HepG2 (cell line): Measurements from ENCODE around the gene SNX11. TPM values are rescaled to one million over a fixed set of nuclear protein-coding genes. Genes with fewer than 3 reads are reported as not detected.

Source experiments
- ATAC-seq: fragments of 200-7000 bp; cut with Tn5 transposase; 3 replicates; pipeline ENCODE4 v1.9.1; 2020; ENCODE audit warnings: mild to moderate bottlenecking, moderate library complexity
- BruUV-seq: library from RNA; stranded (reverse); fragments of 400-500 nt; replicated peaks from 2 replicates; lab custom pipeline; 2021; lab: Mats Ljungman, UMichigan
- CTCF ChIA-PET: fragments of 300-600 bp; formaldehyde crosslinking; extraction: SDS; loops from one replicate; lab custom pipeline; 2021; ENCODE audit warnings: low total read pairs, inconsistent platforms, low intra/inter-chr PET ratio; lab: Yijun Ruan, JAX
- POLR2A ChIA-PET: fragments of 350-600 bp; sonication (Branson Sonifier 250); formaldehyde crosslinking; loops from one replicate; lab custom pipeline; 2020; ENCODE audit warnings: antibody characterized with exemption, inconsistent platforms; lab: Yijun Ruan, JAX
- DNase-seq: peaks from one replicate; pipeline ENCODE4 v3.0.0-alpha.2; 2015; ENCODE audit warnings: low spot score
- FAIRE-seq: peaks from 3 replicates; lab custom pipeline; 2011; peaks lifted over from hg19 to GRCh38; lab: Jason Lieb, UNC
- H2AFZ ChIP-seq: one replicate; pipeline ENCODE4 v1.6.1; 2011; ENCODE audit warnings: low read length, inconsistent platforms
- H3K27ac ChIP-seq: fragments of 300-600 bp; 3 replicates; pipeline ENCODE4 v1.8.0; 2011; ENCODE audit warnings: mixed run types, mild to moderate bottlenecking, mixed read lengths, low read length, inconsistent platforms; ENCODE audit not compliant: insufficient read depth; ENCODE audit errors: extremely low read length
- H3K27me3 ChIP-seq, 2 experiments: fragments of 200-600 bp in 1 of 2; 2 replicates in 1 of 2; 3 replicates in 1 of 2; pipeline versions ENCODE4 v1.6.0 to v1.8.0; 2011; ENCODE audit warnings: low read length in 2 of 2, mild to moderate bottlenecking in 2 of 2, moderate library complexity in 2 of 2, inconsistent platforms in 1 of 2; ENCODE audit not compliant: insufficient read depth in 2 of 2, control insufficient read depth in 1 of 2
- H3K36me3 ChIP-seq, 2 experiments: fragments of 200-600 bp in 1 of 2; replicated peaks in 1 of 2; 2 replicates in 1 of 2; 3 replicates in 1 of 2; pipeline versions ENCODE4 v1.5.1 to v1.8.0; 2011; ENCODE audit warnings: low read length in 2 of 2, inconsistent platforms in 1 of 2; ENCODE audit not compliant: insufficient read depth in 2 of 2, control insufficient read depth in 1 of 2
- H3K4me1 ChIP-seq: 2 replicates; pipeline ENCODE4 v1.5.1; 2012; ENCODE audit warnings: low read length, inconsistent platforms; ENCODE audit not compliant: insufficient read depth
- H3K4me2 ChIP-seq: 2 replicates; pipeline ENCODE4 v1.6.0; 2011; ENCODE audit warnings: low read depth, low read length, inconsistent platforms
- H3K4me3 ChIP-seq, 3 experiments: fragments of 200-600 bp in 1 of 3; sonication (generic), shearing (Covaris generic) in 1 of 3; replicated peaks in 1 of 3; 2 replicates each; pipeline ENCODE4 v1.5.1; 2011 to 2016; ENCODE audit warnings: low read length in 3 of 3, inconsistent platforms in 2 of 3, low read depth in 2 of 3, mild to moderate bottlenecking in 2 of 3, control low read depth in 1 of 3, mixed read lengths in 1 of 3; ENCODE audit not compliant: insufficient read depth in 1 of 3
- H3K79me2 ChIP-seq: one replicate; pipeline ENCODE4 v1.6.1; 2011; ENCODE audit warnings: low read length, inconsistent platforms; ENCODE audit not compliant: insufficient read depth
- H3K9ac ChIP-seq: 2 replicates; pipeline ENCODE4 v1.6.0; 2011; ENCODE audit warnings: mild to moderate bottlenecking, low read depth, low read length, inconsistent platforms; ENCODE audit not compliant: insufficient read depth
- H3K9me3 ChIP-seq: 2 replicates; pipeline ENCODE4 v1.5.1; 2012; ENCODE audit warnings: mild to moderate bottlenecking, low read length
- H4K20me1 ChIP-seq: 2 replicates; pipeline ENCODE4 v1.6.0; 2011; ENCODE audit warnings: inconsistent platforms, mild to moderate bottlenecking, low read length, moderate library complexity; ENCODE audit not compliant: insufficient read depth
- FOXO4 ChIP-seq: sonication (generic); formaldehyde crosslinking; conservative IDR thresholded peaks from 2 replicates; pipeline ENCODE4 v1.8.1; 2023; ENCODE audit warnings: missing genetic modification reagents
- HBP1 ChIP-seq: IDR thresholded peaks from 2 replicates; pipeline ENCODE4 v1.6.1; 2016; ENCODE audit warnings: low read depth, control low read depth
- STAT5B ChIP-seq: sonication (generic); formaldehyde crosslinking; IDR thresholded peaks from 2 replicates; pipeline ENCODE4 v1.4.0; 2020; ENCODE audit warnings: missing genetic modification reagents
- TBX2 ChIP-seq: sonication (generic); formaldehyde crosslinking; IDR thresholded peaks from 2 replicates; pipeline ENCODE4 v1.5.0; 2020; ENCODE audit warnings: missing genetic modification reagents, mild to moderate bottlenecking, borderline replicate concordance
- TP53 ChIP-seq: sonication (generic); formaldehyde crosslinking; conservative IDR thresholded peaks from 2 replicates; pipeline ENCODE4 v1.4.0; 2020; ENCODE audit warnings: missing genetic modification reagents
- ZBTB14 ChIP-seq: sonication (generic); formaldehyde crosslinking; IDR thresholded peaks from 2 replicates; pipeline ENCODE4 v1.4.0; 2020; ENCODE audit warnings: missing genetic modification reagents
- ZNF318 ChIP-seq: sonication (generic); formaldehyde crosslinking; IDR thresholded peaks from 2 replicates; pipeline ENCODE4 v1.4.0; 2020; ENCODE audit warnings: mild to moderate bottlenecking, missing genetic modification reagents
- ZNF713 ChIP-seq: sonication (generic); formaldehyde crosslinking; IDR thresholded peaks from 2 replicates; pipeline ENCODE4 v1.4.0; 2020; ENCODE audit warnings: mild to moderate bottlenecking, missing genetic modification reagents
- ZSCAN25 ChIP-seq: sonication (generic); formaldehyde crosslinking; IDR thresholded peaks from 2 replicates; pipeline ENCODE4 v1.8.0; 2022; ENCODE audit warnings: mild to moderate bottlenecking, missing genetic modification reagents
- WGBS: methylation state at CpG from one replicate; pipeline ENCODE4 v1.1.6; 2017; ENCODE audit warnings: low lambda C conversion rate; 5-methylcytosine and 5-hydroxymethylcytosine counted together
- in situ Hi-C: cut with HindIII; loops from 2 replicates; pipeline ENCODE4 v1.10.0; 2017; ENCODE audit warnings: low pct_unique_long_range_greater_than_20kb; ENCODE audit not compliant: extremely low pct_ligation_motif_present
- intact Hi-C: fragments of 100-400 bp; cut with micrococcal nuclease; formaldehyde crosslinking; loops from one replicate; pipeline ENCODE4 v1.10.0; 2022; ENCODE audit not compliant: unreplicated experiment
- polyA plus RNA-seq, 8 experiments: library from polyadenylated mRNA; depleted of rRNA in 3 of 8; stranded (reverse) in 7 of 8; unstranded in 1 of 8; fragments of >200 nt; fragmentation: Illumina TruSeq in 4 of 8; extraction: Trizol in 4 of 8; gene quantifications; 2 replicates each; pipeline versions ENCODE4 v1.2.1 to v1.2.3, GENCODE V29; 2011 to 2016; ENCODE audit warnings: low read depth in 4 of 8, missing spikeins in 1 of 8, mixed read lengths in 1 of 8; ENCODE audit not compliant: insufficient read depth in 1 of 8
- total RNA-seq, 5 experiments: library from RNA; depleted of rRNA; stranded (reverse); fragments of >200 nt; fragmentation: Illumina TruSeq; extraction: Trizol; gene quantifications; 2 replicates each; pipeline ENCODE4 v1.2.3, GENCODE V29; 2016; ENCODE audit warnings: low read depth in 1 of 5
- TF ChIP-seq, protein P1 (sequence below): fragments of 450-650 bp; IDR thresholded peaks from 2 replicates; pipeline ENCODE4 v1.6.1; 2017

The SNX11 gene
- total and polyA plus RNA-seq, 2 of the 13 experiments (the other 11 are each of a cell fraction or from before 2014, with no cell fraction given), result 12.9 to 14.0 TPM

DNA sequence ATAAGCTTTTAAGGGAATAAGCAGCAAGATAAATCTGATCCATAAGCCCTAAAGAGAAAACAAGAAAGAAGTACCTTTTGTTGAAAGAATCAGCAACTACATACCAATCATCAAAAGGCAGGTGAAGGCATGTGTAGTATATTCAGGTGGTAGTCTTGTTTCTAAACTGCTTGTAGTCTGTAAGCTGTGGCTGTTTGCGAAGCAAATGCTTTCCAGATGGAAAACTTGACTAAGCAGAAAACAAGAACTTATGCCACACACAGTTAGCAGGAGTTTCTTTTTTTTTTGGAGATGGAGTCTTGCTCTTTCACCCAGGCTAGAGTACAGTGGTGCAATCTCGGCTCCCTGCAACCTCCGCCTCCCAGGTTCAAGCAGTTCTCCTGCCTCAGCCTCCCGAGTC is 12.0 kb upstream of the SNX11 start:
- Histone ChIP-seq H3K4me1 (peaks cover 27% of the 10 kb centered on the region), H3K9me3 (no peaks in the 10 kb centered on the region), H3K9ac (no peak overlapping the region), H3K27ac (no peak overlapping the region), H3K36me3 (peaks cover 2 to 21% of the 10 kb centered on the region in 2 experiments; a peak in 3 of 5 replicates), H3K4me3 (no peak overlapping the region), H3K79me2 (peaks cover 76% of the 10 kb centered on the region), H3K4me2 (no peak overlapping the region), H4K20me1 (0 out of 2 replicates have a peak, but pooled peaks cover 3% of the 10 kb centered on the region), H3K27me3 (no peaks in the 10 kb centered on the region), H2AFZ (no peak overlapping the region)
- FAIRE-seq (no peak), ATAC-seq (no peak), DNase-seq (no peak)
- in situ Hi-C loops (no loop called here), intact Hi-C loops (no loop called here)
- WGBS, result 96% methylated on average over 4 of the region's 4 CpGs
- no TSS peak for BruUV-seq
- ChIA-PET POLR2A (interaction anchor here (0.6 kb wide), 1 partner anchor 253 kb away, joined by 3 read pairs; no protein-coding TSS in a partner anchor), CTCF (no interaction called here)
- no peak for TF ChIP-seq STAT5B (CRISPR knock-in tag)
- TF ChIP-seq TP53 (CRISPR knock-in tag), result no peak
- no peak for TF ChIP-seq ZNF713 (CRISPR knock-in tag)
- TF ChIP-seq ZSCAN25 (CRISPR knock-in tag), result no peak
- TF ChIP-seq ZBTB14, result no peak
- TF ChIP-seq HBP1 (CRISPR knock-in tag), result no peak
- no peak for TF ChIP-seq FOXO4 (CRISPR knock-in tag)
- no peak for TF ChIP-seq TBX2 (CRISPR knock-in tag)
- TF ChIP-seq ZNF318 (CRISPR knock-in tag), result no peak
- TF ChIP-seq, protein P1, sequence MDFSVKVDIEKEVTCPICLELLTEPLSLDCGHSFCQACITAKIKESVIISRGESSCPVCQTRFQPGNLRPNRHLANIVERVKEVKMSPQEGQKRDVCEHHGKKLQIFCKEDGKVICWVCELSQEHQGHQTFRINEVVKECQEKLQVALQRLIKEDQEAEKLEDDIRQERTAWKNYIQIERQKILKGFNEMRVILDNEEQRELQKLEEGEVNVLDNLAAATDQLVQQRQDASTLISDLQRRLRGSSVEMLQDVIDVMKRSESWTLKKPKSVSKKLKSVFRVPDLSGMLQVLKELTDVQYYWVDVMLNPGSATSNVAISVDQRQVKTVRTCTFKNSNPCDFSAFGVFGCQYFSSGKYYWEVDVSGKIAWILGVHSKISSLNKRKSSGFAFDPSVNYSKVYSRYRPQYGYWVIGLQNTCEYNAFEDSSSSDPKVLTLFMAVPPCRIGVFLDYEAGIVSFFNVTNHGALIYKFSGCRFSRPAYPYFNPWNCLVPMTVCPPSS, result no peak
